KG1 (cell line): ENCODE measurements around the gene RPS6KA3.
"Not testable (repeated sequence)": the region's sequence is repeated elsewhere in the genome, so short reads cannot be mapped to it uniquely, and the experiment has no call there.

ENCODE experiments used
- DNase-seq: peaks from one replicate; lab custom pipeline; 2025; lab: John Stamatoyannopoulos, UW

Gene RPS6KA3

GRCh38 chrX:20218836-20219505 lies 47.7 kb downstream of the RPS6KA3 start:
- DNase-seq, result no peak

GRCh38 chrX:20217906-20218305 lies 48.8 kb downstream of the RPS6KA3 start:
- no peak for DNase-seq

- no peak for DNase-seq
These were observed 49.4 kb downstream of the RPS6KA3 start for GRCh38 chrX:20217271-20217670.

- DNase-seq, result no peak
These were observed 51.1 kb downstream of the RPS6KA3 start for GRCh38 chrX:20215565-20215964.

- DNase-seq, result no peak
These were observed 54.1 kb downstream of the RPS6KA3 start for GRCh38 chrX:20212486-20213089.

GRCh38 chrX:20211261-20211786 lies 55.4 kb downstream of the RPS6KA3 start:
- DNase-seq, result no peak

- DNase-seq, result no peak
These were observed 60.6 kb downstream of the RPS6KA3 start for GRCh38 chrX:20205927-20206708.

GRCh38 chrX:20204351-20204750 lies 62.4 kb downstream of the RPS6KA3 start:
- DNase-seq, result no peak

GRCh38 chrX:20197641-20198210 lies 69.0 kb downstream of the RPS6KA3 start:
- no peak for DNase-seq

- DNase-seq, result no peak
These were observed 77.5 kb downstream of the RPS6KA3 start for GRCh38 chrX:20189171-20189570.

GRCh38 chrX:20181598-20182329 lies 84.9 kb downstream of the RPS6KA3 start:
- no peak for DNase-seq

- no peak for DNase-seq
These were observed 89.6 kb downstream of the RPS6KA3 start for GRCh38 chrX:20177093-20177492.

GRCh38 chrX:20173856-20174255 lies 92.9 kb downstream of the RPS6KA3 start:
- no peak for DNase-seq

GRCh38 chrX:20173313-20173712 lies 93.4 kb downstream of the RPS6KA3 start:
- no peak for DNase-seq

GRCh38 chrX:20171887-20172286 lies 94.8 kb downstream of the RPS6KA3 start:
- no peak for DNase-seq

- DNase-seq, result not testable (repeated sequence)
These were observed 104.2 kb downstream of the RPS6KA3 start for GRCh38 chrX:20162516-20162915.

GRCh38 chrX:20159797-20160385 lies 106.8 kb downstream of the RPS6KA3 start:
- no peak for DNase-seq

- DNase-seq, result no peak
These were observed 115.0 kb downstream of the RPS6KA3 start for GRCh38 chrX:20151689-20152088.

GRCh38 chrX:20149326-20149725 lies 117.4 kb downstream of the RPS6KA3 start:
- DNase-seq, result no peak

GRCh38 chrX:20147561-20147960 lies 119.1 kb downstream of the RPS6KA3 start:
- no peak for DNase-seq

GRCh38 chrX:20144491-20144890 lies 122.2 kb downstream of the RPS6KA3 start:
- DNase-seq, result peak; percentile 1
